ENCODE data around the gene NPFF.

NPFF gene

GRCh38 chr12:53513712-53514410 lies 6.6 kb upstream of the NPFF start:
- DNase-seq: no peak

- DNase-seq: no peak
These were observed 3.0 kb upstream of the NPFF start for GRCh38 chr12:53510181-53510812.

GRCh38 chr12:53508534-53509170 lies 1.4 kb upstream of the NPFF start:
- peak; percentile 71 to 75 for DNase-seq

GRCh38 chr12:53507603-53507885 lies 260 bp upstream of the NPFF start:
- DNase-seq: no peak

GRCh38 chr12:53506450-53506785 lies 866 bp downstream of the NPFF start:
- DNase-seq: no peak

- DNase-seq: no peak
These were observed 1.5 kb downstream of the NPFF start for GRCh38 chr12:53505555-53506449.

- DNase-seq: no peak
These were observed 2.2 kb downstream of the NPFF start for GRCh38 chr12:53505086-53505485.

- DNase-seq: no peak
These were observed 3.0 kb downstream of the NPFF start for GRCh38 chr12:53504004-53504920.

GRCh38 chr12:53502983-53503728 lies 4.1 kb downstream of the NPFF start:
- no peak for DNase-seq

- no peak for DNase-seq
These were observed 5.0 kb downstream of the NPFF start for GRCh38 chr12:53502331-53502730.

GRCh38 chr12:53501615-53502181 lies 5.6 kb downstream of the NPFF start:
- DNase-seq: no peak

GRCh38 chr12:53500776-53501614 lies 6.3 kb downstream of the NPFF start, which contains the start of gene TARBP2:
Gene TARBP2, plus strand, starts transcription at chr12:53501283. Its CDS starts 126 bp downstream, at chr12:53501409.
- peak; percentile 93 to 97 for DNase-seq

GRCh38 chr12:53500142-53500775 lies 7.0 kb downstream of the NPFF start:
- peak in 1 of 2 experiments; percentile 12 for DNase-seq

- DNase-seq: peak; percentile 39 to 63
These were observed 7.8 kb downstream of the NPFF start, which contains the start of gene MAP3K12 for GRCh38 chr12:53499266-53500141. Gene MAP3K12, minus strand, starts transcription at chr12:53499458. Its CDS starts 12,067 bp downstream, at chr12:53487391.

GRCh38 chr12:53498235-53498630 lies 9.1 kb downstream of the NPFF start:
- no peak for DNase-seq

- no peak for DNase-seq
These were observed 9.8 kb downstream of the NPFF start for GRCh38 chr12:53497461-53497860.

GRCh38 chr12:53496752-53497032 lies 10.6 kb downstream of the NPFF start:
- no peak for DNase-seq

- no peak for DNase-seq
These were observed 11.2 kb downstream of the NPFF start for GRCh38 chr12:53495903-53496751.
